ENCODE data around the gene BORCS5.
A peak's percentile ranks its signal among the peaks of the same experiment; 100 is the strongest.

BORCS5 gene

GRCh38 chr12:12436831-12437345, 80.0 kb downstream of the BORCS5 start:
- DNase-seq: no peak

- no peak for DNase-seq
These were observed 82.8 kb downstream of the BORCS5 start for GRCh38 chr12:12439636-12440035.

GRCh38 chr12:12440784-12441428, 84.0 kb downstream of the BORCS5 start:
- DNase-seq: peak in 1 of 2 experiments; percentile 3

- no peak for DNase-seq
These were observed 84.5 kb downstream of the BORCS5 start for GRCh38 chr12:12441429-12441807.

GRCh38 chr12:12441843-12442461, 85.1 kb downstream of the BORCS5 start:
- no peak for DNase-seq

GRCh38 chr12:12442548-12443071, 85.7 kb downstream of the BORCS5 start:
- DNase-seq: no peak

- no peak for DNase-seq
These were observed 86.6 kb downstream of the BORCS5 start for GRCh38 chr12:12443431-12443878.

GRCh38 chr12:12445165-12445881, 88.4 kb downstream of the BORCS5 start:
- no peak for DNase-seq

- no peak for DNase-seq
These were observed 89.0 kb downstream of the BORCS5 start for GRCh38 chr12:12445882-12446181.

GRCh38 chr12:12446786-12447185, 89.9 kb downstream of the BORCS5 start:
- DNase-seq: no peak

GRCh38 chr12:12447236-12447635, 90.4 kb downstream of the BORCS5 start:
- no peak for DNase-seq

- no peak for DNase-seq
These were observed 91.0 kb downstream of the BORCS5 start for GRCh38 chr12:12447837-12448236.

- DNase-seq: no peak
These were observed 92.7 kb downstream of the BORCS5 start for GRCh38 chr12:12449533-12450025.

- DNase-seq: no peak
These were observed 93.2 kb downstream of the BORCS5 start for GRCh38 chr12:12450043-12450471.

GRCh38 chr12:12451098-12451497, 94.2 kb downstream of the BORCS5 start:
- DNase-seq: no peak

- no peak for DNase-seq
These were observed 95.5 kb downstream of the BORCS5 start for GRCh38 chr12:12452326-12452902.

GRCh38 chr12:12453635-12454034, 96.8 kb downstream of the BORCS5 start:
- no peak for DNase-seq

GRCh38 chr12:12454315-12454714, 97.4 kb downstream of the BORCS5 start:
- DNase-seq: no peak

- no peak for DNase-seq
These were observed 99.8 kb downstream of the BORCS5 start for GRCh38 chr12:12456637-12457036.

- no peak for DNase-seq
These were observed 104.4 kb downstream of the BORCS5 start for GRCh38 chr12:12460935-12461922.

GRCh38 chr12:12461923-12462315, 105.0 kb downstream of the BORCS5 start:
- DNase-seq: no peak

- DNase-seq: no peak
These were observed 108.6 kb downstream of the BORCS5 start for GRCh38 chr12:12465522-12465921.

All from SHP77 (cell line).